Mononuclear cell (primary cell): ENCODE data around the gene MGAM2. TPM values are rescaled to one million over a fixed set of nuclear protein-coding genes. Genes with fewer than 3 reads are reported as not detected.

Experiments
- H3K27me3 ChIP-seq: 2 replicates; pipeline ENCODE4 v1.6.0; 2011; ENCODE audit warnings: low read length, control low read depth; ENCODE audit not compliant: insufficient read depth
- H3K4me1 ChIP-seq: 2 replicates; pipeline ENCODE4 v1.5.1; 2011; ENCODE audit warnings: mild to moderate bottlenecking, low read length, control low read depth; ENCODE audit not compliant: insufficient read depth
- H3K4me3 ChIP-seq: 2 replicates; pipeline ENCODE4 v1.5.1; 2011; ENCODE audit warnings: mild to moderate bottlenecking, low read length, moderate library complexity
- H3K9me3 ChIP-seq: 2 replicates; pipeline ENCODE4 v1.5.1; 2011; ENCODE audit warnings: low read depth, mild to moderate bottlenecking, control low read depth, low read length
- total RNA-seq: library from RNA; depleted of rRNA; stranded (reverse); fragments of >200 nt; gene quantifications from one replicate; pipeline ENCODE4 v1.2.3, GENCODE V29; 2012

Gene MGAM2
- total RNA-seq, 1 donor: 0.10 TPM

- Histone ChIP-seq H3K4me1 (peaks cover 8% of the 10 kb centered on the region), H3K27me3 (no peaks in the 10 kb centered on the region), H3K9me3 (no peaks in the 10 kb centered on the region), H3K4me3 (no peak overlapping the region)
Observed at GRCh38 chr7:142177869-142178268, 66.4 kb downstream of the MGAM2 start.

- H3K9me3 ChIP-seq: no peaks in the 10 kb centered on the region
- no peaks in the 10 kb centered on the region for H3K27me3 ChIP-seq
- H3K4me1 ChIP-seq: peaks cover 5% of the 10 kb centered on the region
- no peak overlapping the region for H3K4me3 ChIP-seq
Observed at GRCh38 chr7:142180426-142180825, 68.9 kb downstream of the MGAM2 start.

DNA sequence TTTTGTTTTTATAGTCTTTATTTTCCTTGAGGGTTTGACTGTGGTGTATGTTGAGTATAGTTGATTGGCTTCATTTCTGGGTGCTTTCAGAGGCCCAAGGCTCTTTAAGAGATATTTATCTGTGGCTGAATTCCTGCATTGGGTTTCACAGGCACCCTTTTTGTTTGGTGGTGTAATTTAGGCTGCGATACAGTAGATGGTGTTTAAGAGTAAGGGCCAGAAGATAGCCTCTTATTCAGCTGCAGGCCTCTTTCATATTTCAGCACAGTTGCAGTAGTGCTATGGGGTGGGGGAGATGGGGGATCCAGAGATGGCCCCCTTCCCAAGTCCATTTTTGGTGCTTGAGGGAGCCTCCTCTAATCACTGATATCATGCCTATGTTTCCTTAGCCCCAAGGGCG is 69.7 kb downstream of the MGAM2 start:
- H3K27me3 ChIP-seq: no peaks in the 10 kb centered on the region
- H3K4me3 ChIP-seq: no peak overlapping the region
- H3K9me3 ChIP-seq: no peaks in the 10 kb centered on the region
- peaks cover 3% of the 10 kb centered on the region for H3K4me1 ChIP-seq

DNA sequence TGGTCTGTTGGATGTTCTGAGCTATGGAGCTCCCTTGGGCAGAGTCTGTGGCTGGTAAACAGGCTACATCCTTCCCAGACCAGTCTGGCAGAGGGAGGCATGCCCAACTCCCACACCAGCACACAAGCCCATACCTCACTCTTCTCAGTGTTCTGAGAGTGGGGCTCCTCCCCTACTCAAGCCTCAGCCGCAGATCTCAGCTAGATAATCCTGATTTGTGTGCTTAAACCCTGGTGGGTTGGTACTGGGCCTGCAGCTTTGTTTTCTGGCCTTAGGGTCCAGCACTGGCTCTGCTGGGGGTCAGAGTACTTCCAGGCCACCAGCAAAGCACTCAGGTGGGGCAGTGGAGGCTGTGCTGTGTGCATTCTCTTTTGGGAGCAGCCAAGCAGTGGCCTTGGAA is 70.4 kb downstream of the MGAM2 start:
- Histone ChIP-seq H3K4me1 (peaks cover 2% of the 10 kb centered on the region), H3K4me3 (no peak overlapping the region), H3K9me3 (no peaks in the 10 kb centered on the region), H3K27me3 (no peaks in the 10 kb centered on the region)

DNA sequence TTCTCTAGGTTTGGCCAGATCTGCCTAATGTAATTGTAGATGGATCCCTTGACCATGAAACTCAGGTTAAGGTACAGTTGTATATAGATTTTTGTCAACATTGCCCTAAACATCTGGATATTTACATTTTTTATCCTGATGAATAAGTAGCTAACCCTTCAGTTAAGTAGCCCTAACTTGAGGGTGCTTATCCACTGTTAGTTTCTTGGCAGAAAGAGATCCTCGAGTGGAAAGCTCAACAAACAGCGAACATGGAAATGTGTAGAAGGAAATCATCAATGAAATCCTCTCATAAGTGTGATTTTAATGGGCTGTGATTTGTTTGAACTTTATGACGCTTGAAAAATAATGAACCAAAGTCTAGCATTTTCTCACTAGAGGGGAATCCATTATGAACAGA is 73.6 kb downstream of the MGAM2 start:
- peaks cover 15% of the 10 kb centered on the region for H3K4me1 ChIP-seq
- H3K4me3 ChIP-seq: no peak overlapping the region
- H3K9me3 ChIP-seq: no peaks in the 10 kb centered on the region
- H3K27me3 ChIP-seq: no peaks in the 10 kb centered on the region

DNA sequence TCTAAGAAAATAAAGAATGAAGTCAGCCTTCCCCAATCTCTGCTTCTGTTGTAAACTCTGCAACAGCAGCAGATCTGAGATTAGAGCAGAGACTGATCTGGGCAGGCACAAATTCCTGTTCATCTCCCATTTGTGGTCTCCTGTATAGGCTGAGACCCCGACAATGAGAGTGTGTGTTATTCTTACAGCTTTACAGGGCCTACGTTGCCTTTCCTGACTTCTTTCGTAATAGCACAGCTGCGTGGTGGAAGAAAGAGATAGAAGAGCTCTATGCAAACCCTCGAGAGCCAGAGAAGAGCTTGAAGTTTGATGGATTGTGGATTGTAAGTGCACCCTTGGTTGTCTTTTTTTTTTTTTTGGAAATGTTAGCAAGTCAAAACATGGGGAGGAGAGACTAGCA is 74.3 kb downstream of the MGAM2 start:
- H3K27me3 ChIP-seq: no peaks in the 10 kb centered on the region
- H3K9me3 ChIP-seq: no peaks in the 10 kb centered on the region
- H3K4me3 ChIP-seq: no peak overlapping the region
- H3K4me1 ChIP-seq: peaks cover 15% of the 10 kb centered on the region

- H3K4me3 ChIP-seq: no peak overlapping the region
- no peaks in the 10 kb centered on the region for H3K9me3 ChIP-seq
- H3K4me1 ChIP-seq: peaks cover 15% of the 10 kb centered on the region
- peaks cover 3% of the 10 kb centered on the region for H3K27me3 ChIP-seq
Observed at GRCh38 chr7:142188154-142188553, 76.6 kb downstream of the MGAM2 start.

- peaks cover 15% of the 10 kb centered on the region for H3K4me1 ChIP-seq
- H3K9me3 ChIP-seq: no peaks in the 10 kb centered on the region
- H3K27me3 ChIP-seq: peaks cover 3% of the 10 kb centered on the region
- H3K4me3 ChIP-seq: no peak overlapping the region
Observed at GRCh38 chr7:142188846-142189245, 77.3 kb downstream of the MGAM2 start.

DNA sequence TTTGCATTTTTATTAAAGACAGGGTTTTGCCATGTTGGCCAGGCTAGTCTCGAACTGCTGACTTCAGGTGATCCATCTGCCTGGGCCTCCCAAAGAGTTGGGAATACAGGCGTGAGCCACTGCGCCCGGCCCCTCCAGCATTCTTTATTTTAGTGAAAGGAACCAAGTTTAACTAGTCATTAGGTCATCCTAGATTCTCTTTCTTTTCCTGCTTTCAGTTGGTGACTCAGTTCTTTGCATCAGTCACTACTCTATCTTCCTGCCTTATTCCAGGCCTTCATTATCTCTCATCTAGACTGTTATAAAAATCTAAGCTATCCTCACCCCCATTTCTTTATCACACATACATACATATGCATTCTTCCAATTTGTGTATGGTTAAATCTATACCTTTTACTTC is 82.7 kb downstream of the MGAM2 start:
- H3K4me1 ChIP-seq: no peaks in the 10 kb centered on the region

DNA sequence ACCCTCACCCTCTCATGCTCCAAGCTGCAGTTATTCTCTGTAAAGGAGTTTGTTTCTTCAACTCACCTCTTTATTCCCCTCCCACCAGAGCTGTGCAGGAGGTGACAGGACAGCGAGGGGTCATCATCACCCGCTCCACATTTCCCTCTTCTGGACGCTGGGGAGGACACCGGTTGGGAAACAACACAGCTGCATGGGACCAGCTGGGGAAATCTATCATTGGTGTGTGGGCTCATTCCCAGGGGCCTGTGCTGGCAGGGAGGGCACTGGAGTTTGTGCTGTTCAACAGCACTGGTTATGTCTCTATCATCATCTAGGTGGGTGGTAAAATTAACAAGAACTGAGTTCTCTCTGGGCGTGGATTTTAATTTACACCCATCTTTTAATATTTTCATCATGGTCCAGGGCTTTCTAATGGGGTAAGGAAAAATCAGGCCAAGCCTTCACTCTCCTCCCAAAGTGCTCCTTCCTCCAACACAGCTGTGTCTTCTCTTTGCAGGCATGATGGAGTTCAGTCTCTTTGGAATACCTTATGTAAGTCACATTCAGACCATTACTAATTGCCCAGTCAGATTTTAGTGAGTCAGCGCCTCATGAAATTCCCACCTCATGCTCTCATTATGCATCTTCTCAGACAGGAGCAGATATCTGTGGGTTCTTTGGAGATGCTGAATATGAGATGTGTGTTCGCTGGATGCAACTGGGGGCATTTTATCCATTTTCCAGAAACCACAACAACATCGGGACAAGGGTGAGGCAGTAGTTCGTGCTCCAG is 84.7 kb downstream of the MGAM2 start:
- Histone ChIP-seq H3K4me3 (no peak overlapping the region), H3K9me3 (no peaks in the 10 kb centered on the region), H3K27me3 (peaks cover 6% of the 10 kb centered on the region), H3K4me1 (no peaks in the 10 kb centered on the region)

More for the DNA sequence above, 82.7 kb downstream of the MGAM2 start:
- Histone ChIP-seq H3K4me3 (no peak overlapping the region), H3K27me3 (peaks cover 6% of the 10 kb centered on the region), H3K9me3 (no peaks in the 10 kb centered on the region)

DNA sequence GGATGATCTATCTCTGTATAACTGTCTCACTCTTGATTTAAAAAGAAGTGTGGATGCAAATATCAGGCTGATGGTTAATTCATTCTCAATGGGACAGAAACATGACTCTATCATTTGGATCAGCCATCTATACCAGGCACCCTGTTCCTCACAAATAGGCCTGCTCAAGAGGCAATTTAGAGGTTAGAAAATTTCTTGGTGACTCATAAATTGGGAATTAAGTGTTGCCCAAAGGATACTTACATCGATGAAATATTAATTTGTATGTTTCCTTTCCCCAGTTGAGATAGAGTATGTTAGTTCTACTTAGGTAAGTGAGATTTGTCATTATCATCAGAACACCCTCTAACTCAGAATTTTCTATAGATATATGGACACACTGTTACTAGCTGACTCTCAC is 88.7 kb downstream of the MGAM2 start:
- H3K27me3 ChIP-seq: peaks cover 8% of the 10 kb centered on the region
- no peak overlapping the region for H3K4me3 ChIP-seq
- no peaks in the 10 kb centered on the region for H3K9me3 ChIP-seq
- H3K4me1 ChIP-seq: no peaks in the 10 kb centered on the region

DNA sequence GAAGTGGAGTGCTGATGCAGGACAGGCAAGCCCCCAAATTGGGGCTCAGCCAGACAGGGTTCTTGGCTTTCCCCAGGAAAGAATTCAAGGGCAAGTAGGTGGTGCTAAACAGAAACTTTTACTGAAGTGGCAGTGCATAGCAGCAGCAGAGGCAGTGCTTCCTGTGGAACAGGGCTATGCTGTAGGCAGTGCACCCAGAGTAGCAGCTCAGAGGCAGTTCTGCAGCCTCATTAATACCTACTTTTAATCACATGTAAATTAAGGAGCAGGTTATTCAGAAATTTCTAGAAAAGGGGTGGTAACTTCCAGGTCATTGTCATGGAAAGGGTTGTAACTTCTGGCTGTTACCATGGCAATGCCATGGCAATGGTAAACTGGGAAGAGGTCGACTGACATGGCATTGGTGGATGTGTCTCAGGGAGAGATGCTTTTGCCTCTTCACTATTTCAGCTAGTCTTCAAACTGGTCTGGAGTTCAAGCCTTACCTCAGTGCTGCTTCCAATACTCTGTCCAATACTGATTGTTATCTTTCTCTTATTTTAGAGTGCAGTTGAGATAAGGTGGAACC is 117.1 kb downstream of the MGAM2 start:
- H3K27me3 ChIP-seq: no peaks in the 10 kb centered on the region
- H3K4me3 ChIP-seq: no peak overlapping the region
- no peaks in the 10 kb centered on the region for H3K9me3 ChIP-seq
- H3K4me1 ChIP-seq: no peaks in the 10 kb centered on the region

- Histone ChIP-seq H3K4me3 (no peak overlapping the region), H3K4me1 (no peaks in the 10 kb centered on the region), H3K9me3 (no peaks in the 10 kb centered on the region), H3K27me3 (no peaks in the 10 kb centered on the region)
Observed at GRCh38 chr7:142231716-142232115, 120.2 kb downstream of the MGAM2 start.

DNA sequence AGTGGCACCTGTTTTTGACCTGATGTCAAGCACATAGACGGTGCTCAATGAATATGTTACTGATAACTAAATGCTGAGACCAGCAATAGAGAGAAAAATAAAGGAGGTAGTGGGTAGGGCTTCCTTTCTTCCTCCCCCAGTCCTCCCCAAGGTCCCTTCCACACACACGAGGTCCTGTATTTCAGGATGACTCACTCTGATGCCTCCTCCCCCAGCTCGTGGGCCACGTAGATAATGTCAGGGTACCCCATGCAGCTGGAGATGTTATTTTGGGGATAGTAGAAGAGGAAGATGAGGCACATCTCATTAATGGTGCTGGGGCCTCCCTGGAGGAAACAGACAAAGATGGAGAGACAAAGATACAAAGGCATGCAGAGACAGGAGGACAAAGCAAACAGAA is 129.0 kb downstream of the MGAM2 start:
- H3K27me3 ChIP-seq: no peaks in the 10 kb centered on the region
- no peaks in the 10 kb centered on the region for H3K4me1 ChIP-seq
- H3K4me3 ChIP-seq: no peak overlapping the region
- H3K9me3 ChIP-seq: no peaks in the 10 kb centered on the region

DNA sequence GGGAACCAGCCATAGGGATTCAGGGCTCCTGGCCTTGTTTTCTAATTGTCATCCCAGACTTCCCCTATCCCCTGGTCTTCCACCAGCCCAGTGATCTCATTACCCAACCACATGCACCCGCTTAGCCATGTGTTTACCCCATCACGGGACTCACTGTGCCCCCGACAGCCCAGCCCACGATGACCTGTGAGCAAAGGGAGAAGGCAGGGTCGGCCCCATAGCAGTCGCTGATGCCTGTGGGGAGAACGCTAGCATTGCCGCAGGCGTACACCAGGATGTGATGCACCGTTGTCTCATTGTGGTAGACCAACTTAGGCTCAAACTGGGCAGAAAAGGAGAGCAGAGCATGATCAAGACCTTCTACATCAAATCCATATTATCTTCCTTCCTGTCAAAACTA is 132.3 kb downstream of the MGAM2 start:
- H3K4me1 ChIP-seq: no peaks in the 10 kb centered on the region
- H3K9me3 ChIP-seq: no peaks in the 10 kb centered on the region
- no peak overlapping the region for H3K4me3 ChIP-seq
- no peaks in the 10 kb centered on the region for H3K27me3 ChIP-seq
